CD4-positive, alpha-beta T cell treated with Interleukin-12 subunit alpha and Interleukin-12 subunit beta, for 1 hour (primary cell): Measurements from ENCODE around the gene MDFI.

Experiments
- DNase-seq: peaks from one replicate; pipeline ENCODE4 v3.0.0-alpha.2; 2020

The MDFI gene

GRCh38 chr6:41690541-41691330 lies 52.5 kb downstream of the MDFI start:
- no peak for DNase-seq

GRCh38 chr6:41691426-41692079 lies 53.3 kb downstream of the MDFI start:
- no peak for DNase-seq

- no peak for DNase-seq
Measured at GRCh38 chr6:41692080-41692675, 53.9 kb downstream of the MDFI start.

- no peak for DNase-seq
Measured at GRCh38 chr6:41692730-41693129, 54.5 kb downstream of the MDFI start.

- no peak for DNase-seq
Measured at GRCh38 chr6:41693281-41694240, 55.3 kb downstream of the MDFI start.

- DNase-seq, result no peak
Measured at GRCh38 chr6:41694815-41695526, 56.7 kb downstream of the MDFI start.

- DNase-seq, result no peak
Measured at GRCh38 chr6:41695825-41696224, 57.6 kb downstream of the MDFI start.

GRCh38 chr6:41696788-41697187 lies 58.5 kb downstream of the MDFI start:
- DNase-seq, result no peak

GRCh38 chr6:41697861-41698781 lies 59.9 kb downstream of the MDFI start:
- no peak for DNase-seq

GRCh38 chr6:41699063-41699462 lies 60.8 kb downstream of the MDFI start:
- DNase-seq, result no peak

GRCh38 chr6:41700463-41701347 lies 62.4 kb downstream of the MDFI start:
- DNase-seq, result no peak

- DNase-seq, result no peak
Measured at GRCh38 chr6:41702089-41702745, 63.9 kb downstream of the MDFI start.

GRCh38 chr6:41702771-41703494 lies 64.7 kb downstream of the MDFI start:
- DNase-seq, result no peak
